ENCODE results near the gene ABLIM2.

ABLIM2 gene

GRCh38 chr4:8110071-8110986 lies 48.3 kb downstream of the ABLIM2 start:
- H3K4me1 ChIP-seq (ENCODE audit: low read length): no peaks in the 10 kb centered on the region
- no peak overlapping the region for H3K9ac ChIP-seq (ENCODE audit: low read length)
- no peaks in the 10 kb centered on the region for H3F3A ChIP-seq (ENCODE audit: insufficient read depth, low read length)
- H3K4me2 ChIP-seq (ENCODE audit: low read depth, low read length): no peak overlapping the region
- H3K9me3 ChIP-seq (replicated peaks; ENCODE audit: insufficient read depth, low read length): no peaks in the 10 kb centered on the region
- H2AFZ ChIP-seq (ENCODE audit: low read length): no peak overlapping the region
- TF ChIP-seq EZH2 (optimal IDR thresholded peaks at IDR 0.05; ENCODE audit: low read depth, low read length) (no peak), CTCF (IDR thresholded peaks at IDR 0.05; ENCODE audit: low read length) (no peak), EZH2phosphoT487 (IDR thresholded peaks at IDR 0.05; ENCODE audit: low read length) (no peak)
- H3K4me3 ChIP-seq (ENCODE audit: low read length): no peak overlapping the region
- no peak overlapping the region for H3K27ac ChIP-seq (ENCODE audit: low read length)
- DNase-seq: no peak
- H4K20me1 ChIP-seq (ENCODE audit: insufficient read depth, low read length): no peaks in the 10 kb centered on the region
- no peaks in the 10 kb centered on the region for H3K9me2 ChIP-seq (replicated peaks; ENCODE audit: insufficient read depth, low read length)
- no peaks in the 10 kb centered on the region for H3K36me3 ChIP-seq (replicated peaks; ENCODE audit: insufficient read depth, low read length)
- H3K79me2 ChIP-seq (ENCODE audit: low read length): no peaks in the 10 kb centered on the region
- H3K27me3 ChIP-seq (replicated peaks; ENCODE audit: insufficient read depth, low read length): peaks cover 100% of the 10 kb centered on the region

GRCh38 chr4:8109406-8110065 lies 49.1 kb downstream of the ABLIM2 start:
- Histone ChIP-seq H3K9me3 (replicated peaks; ENCODE audit: insufficient read depth, low read length) (no peaks in the 10 kb centered on the region), H3K9ac (ENCODE audit: low read length) (no peak overlapping the region), H4K20me1 (ENCODE audit: insufficient read depth, low read length) (no peaks in the 10 kb centered on the region), H3K4me2 (ENCODE audit: low read depth, low read length) (no peak overlapping the region), H3F3A (ENCODE audit: insufficient read depth, low read length) (no peaks in the 10 kb centered on the region), H3K79me2 (ENCODE audit: low read length) (no peaks in the 10 kb centered on the region), H3K36me3 (replicated peaks; ENCODE audit: insufficient read depth, low read length) (no peaks in the 10 kb centered on the region), H3K27me3 (replicated peaks; ENCODE audit: insufficient read depth, low read length) (peaks cover 100% of the 10 kb centered on the region), H3K4me1 (ENCODE audit: low read length) (no peaks in the 10 kb centered on the region), H3K27ac (ENCODE audit: low read length) (no peak overlapping the region), H2AFZ (ENCODE audit: low read length) (no peak overlapping the region), H3K4me3 (ENCODE audit: low read length) (no peak overlapping the region), H3K9me2 (replicated peaks; ENCODE audit: insufficient read depth, low read length) (no peaks in the 10 kb centered on the region)
- TF ChIP-seq CTCF (IDR thresholded peaks at IDR 0.05; ENCODE audit: low read length) (no peak), EZH2phosphoT487 (IDR thresholded peaks at IDR 0.05; ENCODE audit: low read length) (no peak), EZH2 (optimal IDR thresholded peaks at IDR 0.05; ENCODE audit: low read depth, low read length) (no peak)
- DNase-seq: no peak

- Histone ChIP-seq H3K4me1 (ENCODE audit: low read length) (no peaks in the 10 kb centered on the region), H3F3A (ENCODE audit: insufficient read depth, low read length) (no peaks in the 10 kb centered on the region), H3K9ac (ENCODE audit: low read length) (no peak overlapping the region), H3K27ac (ENCODE audit: low read length) (no peak overlapping the region), H3K36me3 (replicated peaks; ENCODE audit: insufficient read depth, low read length) (no peaks in the 10 kb centered on the region), H3K9me3 (replicated peaks; ENCODE audit: insufficient read depth, low read length) (no peaks in the 10 kb centered on the region), H3K4me3 (ENCODE audit: low read length) (no peak overlapping the region), H3K9me2 (replicated peaks; ENCODE audit: insufficient read depth, low read length) (no peaks in the 10 kb centered on the region), H4K20me1 (ENCODE audit: insufficient read depth, low read length) (no peaks in the 10 kb centered on the region), H3K27me3 (replicated peaks; ENCODE audit: insufficient read depth, low read length) (peaks cover 100% of the 10 kb centered on the region), H3K79me2 (ENCODE audit: low read length) (no peaks in the 10 kb centered on the region), H2AFZ (ENCODE audit: low read length) (no peak overlapping the region), H3K4me2 (ENCODE audit: low read depth, low read length) (no peak overlapping the region)
- DNase-seq: no peak
- no peak for TF ChIP-seq EZH2 (optimal IDR thresholded peaks at IDR 0.05; ENCODE audit: low read depth, low read length)
- TF ChIP-seq EZH2phosphoT487 (IDR thresholded peaks at IDR 0.05; ENCODE audit: low read length): no peak
- no peak for TF ChIP-seq CTCF (IDR thresholded peaks at IDR 0.05; ENCODE audit: low read length)
These were observed 49.6 kb downstream of the ABLIM2 start for GRCh38 chr4:8108991-8109390.
